Measurements from ENCODE around the gene NPAT.
"Not testable (repeated sequence)": the region's sequence is repeated elsewhere in the genome, so short reads cannot be mapped to it uniquely, and the experiment has no call there.

The NPAT gene

DNA sequence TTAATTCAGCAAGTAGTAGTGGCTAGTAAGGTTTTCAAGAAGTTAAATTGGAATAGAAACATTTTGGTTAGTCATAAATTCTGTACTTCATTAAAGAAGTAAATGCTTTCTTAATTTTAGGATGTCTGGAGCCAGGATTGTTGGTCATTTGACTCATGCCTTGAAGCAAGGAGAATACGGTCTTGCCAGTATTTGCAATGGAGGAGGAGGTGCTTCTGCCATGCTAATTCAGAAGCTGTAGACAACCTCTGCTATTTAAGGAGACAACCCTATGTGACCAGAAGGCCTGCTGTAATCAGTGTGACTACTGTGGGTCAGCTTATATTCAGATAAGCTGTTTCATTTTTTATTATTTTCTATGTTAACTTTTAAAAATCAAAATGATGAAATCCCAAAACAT lies 75.3 kb downstream of the NPAT start:
- DNase-seq = no peak

- no peak for DNase-seq
Measured at GRCh38 chr11:108144615-108145014, 77.8 kb downstream of the NPAT start.

DNA sequence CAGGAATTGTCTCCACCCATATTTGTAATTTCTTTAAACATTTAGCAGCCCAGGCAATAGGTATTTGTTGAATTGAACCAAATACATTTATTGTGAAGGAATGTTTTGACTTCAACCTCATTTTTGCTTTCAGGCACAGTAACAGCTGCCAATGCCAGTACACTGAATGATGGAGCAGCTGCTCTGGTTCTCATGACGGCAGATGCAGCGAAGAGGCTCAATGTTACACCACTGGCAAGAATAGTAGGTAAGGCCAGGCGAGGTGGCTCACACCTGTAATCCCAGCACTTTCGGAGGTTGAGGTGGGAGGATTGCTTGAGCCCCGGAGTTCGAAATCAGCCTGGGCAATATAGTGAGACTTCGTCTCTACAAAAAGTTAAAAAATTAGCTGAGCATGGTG lies 80.1 kb downstream of the NPAT start:
- DNase-seq = no peak

DNA sequence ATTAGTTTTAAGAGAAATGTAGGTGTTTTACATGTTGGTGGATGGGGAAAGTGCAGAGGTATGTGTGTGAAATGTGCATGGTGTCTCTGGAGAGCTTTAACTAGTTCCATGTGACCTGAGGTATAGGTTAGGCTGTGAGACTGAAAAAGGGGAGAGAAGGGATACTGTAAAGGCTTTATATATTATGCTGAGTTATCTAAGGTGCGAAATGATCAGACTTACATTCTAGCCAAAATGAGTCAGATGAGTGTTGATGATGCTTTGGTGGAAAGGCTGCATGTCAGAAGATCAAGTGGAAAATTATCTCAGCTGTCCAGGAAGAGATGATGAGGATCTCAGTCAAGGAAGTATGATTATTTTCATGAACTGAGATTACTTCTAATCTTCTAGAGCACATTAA lies 85.2 kb downstream of the NPAT start:
- DNase-seq = no peak

DNA sequence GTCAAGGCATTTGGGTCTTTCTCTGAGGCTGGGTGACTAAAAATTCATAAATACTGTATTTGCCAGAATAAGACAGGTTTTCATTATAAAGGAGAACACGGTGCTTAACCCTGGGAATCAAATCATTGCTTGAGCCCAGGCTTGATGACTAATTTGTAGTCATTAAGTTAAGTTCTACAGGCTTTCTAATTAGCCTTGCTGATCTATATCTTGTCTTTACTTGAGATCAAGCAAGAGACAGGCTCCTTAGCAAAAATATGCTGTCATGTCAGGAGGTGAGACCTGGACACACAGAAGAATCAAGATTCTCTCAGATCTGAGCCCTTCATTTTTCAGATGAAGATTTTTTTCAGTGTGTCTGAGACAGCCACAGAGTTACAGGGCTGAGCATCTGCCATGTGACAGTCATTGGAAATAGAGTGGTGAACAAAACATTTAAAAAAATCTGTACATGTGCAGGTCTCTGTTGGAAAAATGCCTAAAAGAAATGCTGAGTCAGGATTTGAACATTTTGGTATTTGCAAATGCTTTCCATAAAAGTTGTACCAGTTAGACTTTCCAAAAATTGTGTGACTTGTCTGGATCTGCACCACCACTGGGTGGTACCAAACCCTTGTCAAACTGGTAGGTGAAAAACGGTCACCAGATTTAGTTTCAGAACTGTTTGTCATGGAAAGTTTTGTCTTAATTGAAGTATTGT lies 86.4 kb downstream of the NPAT start:
- peak in 1 of 2 donors; percentile 36 for DNase-seq

DNA sequence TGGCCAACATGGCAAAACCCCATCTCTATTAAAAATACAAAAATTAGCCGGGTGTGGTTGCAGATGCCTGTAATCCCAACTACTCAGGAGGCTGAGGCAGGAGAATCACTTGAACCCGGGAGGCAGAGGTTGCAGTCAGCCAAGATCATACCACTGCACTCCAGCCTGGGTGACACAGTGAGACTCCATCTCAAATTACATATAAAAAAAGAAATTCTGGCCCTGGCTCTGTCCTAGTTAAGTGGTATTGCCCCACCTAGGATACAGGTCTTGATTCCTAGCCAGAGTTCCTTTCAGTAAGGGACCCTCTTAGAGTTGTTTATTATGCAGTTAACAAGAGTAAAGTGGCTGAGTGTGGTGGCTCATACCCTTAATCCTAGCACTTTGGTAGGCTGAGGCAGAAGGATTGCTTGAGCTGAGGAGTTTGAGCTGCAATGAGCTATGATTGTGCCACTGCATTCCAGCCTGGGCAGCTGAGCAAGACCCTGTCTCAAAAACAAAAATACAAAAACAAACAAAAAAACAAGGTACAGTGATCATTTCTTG lies 89.4 kb downstream of the NPAT start:
- not testable (repeated sequence) for DNase-seq

GRCh38 chr11:108131993-108132392 lies 90.4 kb downstream of the NPAT start:
- no peak for DNase-seq

GRCh38 chr11:108128772-108129171 lies 93.7 kb downstream of the NPAT start:
- DNase-seq = no peak

DNA sequence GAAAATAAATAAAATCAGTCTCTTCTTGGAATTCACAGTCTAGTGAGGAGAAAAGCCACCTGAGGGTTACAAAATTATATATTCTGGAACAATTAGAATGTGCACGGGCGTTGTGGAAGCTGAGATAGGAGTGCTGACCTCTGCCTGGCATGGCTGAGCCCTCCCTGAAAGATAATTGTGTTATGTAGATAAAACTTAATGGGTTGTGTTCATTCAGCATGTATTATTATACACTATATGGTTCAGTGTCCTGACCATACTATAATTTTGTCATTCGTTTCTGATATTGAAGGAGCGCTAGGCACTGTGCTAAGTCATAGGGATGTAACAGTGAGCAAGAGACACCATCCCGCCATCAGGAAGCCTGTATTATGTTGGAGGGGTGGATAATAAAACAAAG lies 97.3 kb downstream of the NPAT start:
- no peak for DNase-seq

DNA sequence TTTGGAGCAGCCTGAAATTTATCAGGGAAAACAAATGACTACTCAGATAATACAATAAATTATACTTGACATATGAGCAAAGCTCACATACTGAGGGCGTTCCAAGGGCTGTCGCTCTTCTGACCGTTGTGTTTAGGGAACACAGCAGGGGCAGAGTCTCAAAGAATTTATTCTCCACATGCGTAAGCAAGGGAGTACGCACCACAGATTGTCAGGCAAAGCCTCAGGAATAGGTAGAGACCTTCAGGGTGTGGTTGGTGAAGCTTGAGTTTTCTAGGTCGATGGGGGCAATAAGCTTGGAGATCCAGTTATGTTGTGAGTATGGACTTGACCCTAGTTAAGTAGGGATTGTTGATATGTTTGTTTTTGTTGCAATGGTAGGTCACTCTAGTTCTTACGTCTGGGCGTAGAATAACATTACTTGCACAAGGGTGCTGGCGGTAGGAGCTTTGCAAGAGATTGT lies 100.2 kb downstream of the NPAT start:
- no peak for DNase-seq

DNA sequence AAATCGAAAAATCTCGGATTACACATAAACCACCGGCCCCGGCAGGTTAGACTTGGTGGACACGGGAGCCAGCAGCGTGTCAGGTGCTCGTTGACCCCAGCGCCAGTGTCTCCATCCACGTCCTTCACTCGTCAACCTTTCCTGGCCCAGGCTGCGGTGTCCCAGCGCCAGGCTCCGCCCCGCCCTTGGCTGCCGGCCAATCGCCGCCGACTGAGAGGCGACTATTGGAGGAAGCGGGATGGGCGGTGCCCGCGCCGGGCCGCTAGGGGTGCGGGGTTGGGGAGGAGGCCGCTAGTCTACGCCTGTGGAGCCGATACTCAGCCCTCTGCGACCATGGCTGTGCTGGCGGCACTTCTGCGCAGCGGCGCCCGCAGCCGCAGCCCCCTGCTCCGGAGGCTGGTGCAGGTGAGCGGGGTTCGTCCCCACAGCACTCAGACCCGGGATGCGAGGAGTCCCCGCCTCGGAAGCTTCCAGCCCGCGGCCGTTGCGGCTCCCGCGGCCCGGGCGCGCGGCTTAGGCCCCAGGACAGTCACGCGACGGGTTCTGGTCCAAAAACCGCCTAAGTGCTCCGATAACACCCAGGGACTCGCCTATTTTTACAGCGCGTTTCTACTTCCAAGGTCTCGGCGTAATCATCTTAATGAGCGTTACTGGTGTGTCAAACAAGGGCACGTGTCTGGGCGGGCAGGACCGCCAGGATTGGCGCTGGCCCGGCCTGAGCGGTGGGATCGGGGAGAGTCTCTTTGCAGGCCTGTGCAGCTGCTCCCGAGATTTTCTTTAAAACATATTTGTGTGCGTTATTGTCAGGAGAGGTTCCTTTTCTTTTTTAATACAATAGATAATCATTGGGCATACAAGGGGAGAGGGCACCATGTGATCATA lies 100.9 kb downstream of the NPAT start, which contains the start of gene ACAT1:
Gene ACAT1 (plus strand): TSS at position 294 of the 882 bp plus-strand sequence. CDS start 40 bp downstream, at position 334.
- peak; percentile 91 to 94 for DNase-seq

- DNase-seq = not testable (repeated sequence)
Measured at GRCh38 chr11:108120936-108121273, 101.5 kb downstream of the NPAT start.

DNA sequence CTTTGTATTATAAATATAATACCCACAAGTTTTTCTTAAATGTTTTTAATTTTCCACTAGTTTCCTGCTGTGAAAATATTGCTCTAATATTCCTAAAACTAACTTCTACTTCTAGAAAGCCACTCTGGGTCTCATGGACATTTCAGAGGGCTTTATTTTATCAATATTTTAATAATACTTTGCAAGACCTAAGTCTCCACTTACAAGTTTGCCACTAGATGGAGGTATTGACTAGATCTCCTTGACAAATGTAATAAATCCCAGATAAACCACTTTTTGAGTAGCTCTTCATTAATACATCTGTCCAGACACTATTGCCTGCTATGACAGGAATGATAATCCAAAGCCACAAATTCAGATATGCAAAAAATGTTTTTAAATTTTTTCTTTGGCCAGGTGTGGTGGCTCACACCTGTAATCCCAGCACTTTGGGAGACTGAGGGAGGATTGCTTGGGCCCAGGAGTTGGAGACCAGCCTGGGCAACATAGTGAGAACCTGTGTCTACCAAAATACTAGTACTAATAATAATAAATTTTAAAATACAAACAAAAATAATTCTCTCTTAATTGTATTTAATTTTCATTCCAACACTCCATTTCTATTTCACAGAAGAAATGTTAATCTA lies 104.6 kb downstream of the NPAT start:
- DNase-seq = peak in 1 of 2 donors; percentile 57

DNA sequence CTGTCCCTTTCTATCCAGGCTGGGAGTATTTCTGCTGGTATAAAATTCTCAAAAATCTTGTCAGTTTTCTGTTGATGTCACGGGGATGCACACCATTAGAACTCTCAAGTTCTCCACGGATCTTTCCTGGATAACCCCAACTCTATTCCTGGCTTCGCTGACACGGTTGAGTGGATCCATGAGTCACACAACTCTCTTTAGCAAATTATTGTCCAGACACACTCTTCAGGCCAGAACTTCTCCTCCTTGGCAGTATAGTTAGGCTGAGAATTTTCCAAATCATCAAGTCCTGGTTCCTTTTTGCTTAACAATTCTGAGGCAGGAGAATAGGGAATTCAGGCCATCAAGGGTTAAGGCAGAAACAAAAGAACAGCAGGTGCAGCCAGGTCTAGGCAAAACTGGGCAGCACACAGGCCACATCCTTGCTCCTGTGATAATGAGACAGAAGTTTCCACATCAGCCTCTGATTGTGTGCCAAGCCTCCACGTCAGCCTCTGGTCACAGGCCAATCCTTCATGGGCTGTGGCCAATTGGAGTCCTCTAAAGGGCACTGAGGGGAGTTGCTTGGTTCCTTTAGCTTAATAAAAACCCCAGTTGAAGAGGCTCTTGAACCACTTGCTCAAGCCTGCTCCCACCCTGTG lies 106.8 kb downstream of the NPAT start:
- DNase-seq = no peak

DNA sequence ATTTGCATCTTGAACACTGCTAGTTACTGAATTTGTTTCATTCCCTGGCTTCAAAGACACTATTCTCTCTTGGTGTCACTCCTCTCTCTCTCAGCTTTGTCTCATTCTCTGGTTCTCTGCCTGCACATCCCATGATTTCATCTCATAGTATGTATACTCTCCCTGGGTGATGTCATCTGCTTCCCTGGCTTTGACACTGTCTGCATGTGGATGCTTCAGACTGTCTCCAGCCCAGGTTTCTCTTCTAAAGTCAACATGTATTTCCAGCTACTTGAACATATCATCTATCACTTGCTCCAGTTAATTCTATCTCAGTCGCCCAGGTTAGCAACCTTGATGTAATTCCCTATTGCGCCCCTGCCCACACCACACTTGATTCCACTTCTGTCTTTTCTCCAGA lies 110.4 kb downstream of the NPAT start:
- no peak for DNase-seq

- no peak for DNase-seq
Measured at GRCh38 chr11:108111126-108111525, 111.3 kb downstream of the NPAT start.

All from CD4-positive, alpha-beta T cell treated with Interleukin-4 for 1 hour (primary cell).